Spleen (tissue), 11 donors: ENCODE results near the gene AEBP2. TPM values are rescaled to one million over a fixed set of nuclear protein-coding genes. Genes with fewer than 3 reads are reported as not detected.
"Not testable (repeated sequence)": the region's sequence is repeated elsewhere in the genome, so short reads cannot be mapped to it uniquely, and the experiment has no call there.

Experiments used
- DNase-seq: peaks from one replicate; pipeline ENCODE4 v3.0.0-alpha.2; 2020
- H3K27ac ChIP-seq, 8 donors: fragments of 200-600 bp; sonication (generic) in 7 of 8; 1 replicate in 4 of 8; 2 replicates in 4 of 8; pipeline versions ENCODE4 v1.5.0 to v1.8.0; 2016 to 2021; ENCODE audit warnings: inconsistent platforms in 4 of 8, mild to moderate bottlenecking in 4 of 8, moderate library complexity in 1 of 8
- H3K27me3 ChIP-seq, 7 donors: fragments of 200-600 bp; sonication (generic) in 6 of 7; replicated peaks in 1 of 7; 1 replicate in 4 of 7; 2 replicates in 3 of 7; pipeline versions ENCODE4 v1.5.0 to v1.8.0; 2016 to 2021; ENCODE audit warnings: inconsistent platforms in 3 of 7, mild to moderate bottlenecking in 1 of 7
- H3K36me3 ChIP-seq, 6 donors: fragments of 200-600 bp; sonication (generic) in 5 of 6; 1 replicate in 4 of 6; 2 replicates in 2 of 6; pipeline versions ENCODE4 v1.5.0 to v1.8.0; 2016 to 2021; ENCODE audit warnings: inconsistent platforms in 2 of 6
- H3K4me1 ChIP-seq, 6 donors: fragments of 200-600 bp; sonication (generic) in 5 of 6; 1 replicate in 3 of 6; 2 replicates in 3 of 6; pipeline versions ENCODE4 v1.5.0 to v1.8.0; 2016 to 2021; ENCODE audit warnings: inconsistent platforms in 3 of 6
- H3K4me3 ChIP-seq, 8 donors: fragments of 200-600 bp; sonication (generic) in 7 of 8; 1 replicate in 4 of 8; 2 replicates in 4 of 8; pipeline versions ENCODE4 v1.5.0 to v1.8.0; 2016 to 2021; ENCODE audit warnings: inconsistent platforms in 4 of 8, mild to moderate bottlenecking in 4 of 8, moderate library complexity in 2 of 8
- H3K9me3 ChIP-seq, 8 donors: fragments of 200-600 bp; sonication (generic) in 7 of 8; 1 replicate in 4 of 8; 2 replicates in 4 of 8; pipeline versions ENCODE4 v1.5.0 to v1.8.0; 2016 to 2021; ENCODE audit warnings: inconsistent platforms in 4 of 8
- CTCF ChIP-seq, 11 experiments: fragments of 200-600 bp in 7 of 11; fragments of 450-650 bp in 4 of 11; sonication (generic) in 4 of 11; IDR thresholded peaks in 8 of 11; conservative IDR thresholded peaks in 3 of 11; 1 replicate in 7 of 11; 2 replicates in 4 of 11; pipeline versions ENCODE4 v1.4.0 to v1.8.0; 2016 to 2021; ENCODE audit warnings: antibody characterized with exemption in 11 of 11, inconsistent platforms in 4 of 11, mild to moderate bottlenecking in 1 of 11
- POLR2A ChIP-seq, 3 donors: fragments of 450-650 bp; IDR thresholded peaks; one replicate each; pipeline ENCODE4 v1.5.1; 2017; ENCODE audit warnings: antibody characterized with exemption in 3 of 3, mild to moderate bottlenecking in 1 of 3
- POLR2AphosphoS5 ChIP-seq, 3 donors: sonication (generic); formaldehyde crosslinking; IDR thresholded peaks; one replicate each; pipeline ENCODE4 v1.5.1; 2017; ENCODE audit warnings: antibody characterized with exemption in 3 of 3
- WGBS, 5 donors: extraction: QIAGEN DNeasy Blood & Tissue Kit in 3 of 5; methylation state at CpG; one replicate each; pipeline versions ENCODE4 v1.1.5 to v1.1.7; 2013 to 2018; 5-methylcytosine and 5-hydroxymethylcytosine counted together
- intact Hi-C: fragments of 100-400 bp; cut with DNase I; formaldehyde crosslinking; loops from one replicate; pipeline ENCODE4 v1.15.0; 2023; ENCODE audit warnings: low total_unique reads
- polyA plus RNA-seq, 3 donors: library from polyadenylated mRNA; stranded (reverse); fragments of 200-250 nt; gene quantifications; one replicate each; pipeline ENCODE4 v1.2.1, GENCODE V29; 2013
- total RNA-seq, 7 donors: library from RNA; depleted of rRNA in 3 of 7; stranded (reverse); fragments of >200 nt in 3 of 7; fragmentation: NEBNext Ultra II Directional in 4 of 7; extraction: Animal tissue kit (Norgen Biotek cat#: 25700) in 4 of 7; gene quantifications; one replicate each; pipeline versions ENCODE4 v1.1.0 to v1.2.1, GENCODE V29; 2016 to 2021
- donor health status: healthy with polysubstance abuse.
- donor health status: DM: no; HTN: no; CAD: no; lungs with moderate emphysema.
- donor health status: DM: no; HTN: no; CAD: no.
- donor health status: Bipolar disorder and iron deficiency.
- donor health status: healthy.
- donor health status: DM: no; HTN: no; CAD: no.
- donor health status: DM: yes; HTN: yes; CAD: no.

Gene AEBP2
- total and polyA plus RNA-seq, 10 donors, result 11.4 to 53.4 (median 42.0) TPM

- TF ChIP-seq CTCF (IDR thresholded peaks at IDR 0.05 in 8 of 11, conservative IDR thresholded peaks at IDR 0.05 in 3 of 11) (no peak), POLR2AphosphoS5 (IDR thresholded peaks at IDR 0.05) (no peak), POLR2A (IDR thresholded peaks at IDR 0.05) (no peak)
- DNase-seq, result no peak
These were observed 109.5 kb downstream of the AEBP2 start for GRCh38 chr12:19548834-19549233.

GRCh38 chr12:19550626-19551025, 111.3 kb downstream of the AEBP2 start:
- 58 to 86% (median 72%) methylated on average over 4 of the region's 4 CpGs for WGBS, 5 donors
- Histone ChIP-seq H3K4me3 (no peak overlapping the region), H3K36me3 (peaks cover 0 to 17% (median 0%) of the 10 kb centered on the region in 6 donors), H3K9me3 (no peaks in the 10 kb centered on the region), H3K4me1 (peaks cover 0 to 43% (median 14%) of the 10 kb centered on the region in 6 donors), H3K27ac (no peak overlapping the region), H3K27me3 (no peaks in the 10 kb centered on the region)
- no peak for DNase-seq
- intact Hi-C loops, result no loop called here
- no peak for TF ChIP-seq POLR2AphosphoS5 (IDR thresholded peaks at IDR 0.05)
- no peak for TF ChIP-seq CTCF (IDR thresholded peaks at IDR 0.05 in 8 of 11, conservative IDR thresholded peaks at IDR 0.05 in 3 of 11)
- TF ChIP-seq POLR2A (IDR thresholded peaks at IDR 0.05), result no peak

More at GRCh38 chr12:19548834-19549233, 109.5 kb downstream of the AEBP2 start:
- H3K4me3 ChIP-seq, result no peak overlapping the region
- peaks cover 0 to 19% (median 0%) of the 10 kb centered on the region in 6 donors for H3K36me3 ChIP-seq
- H3K27ac ChIP-seq, result peak overlapping the region in 4 of 8 donors; percentile 38 to 62 (median 49)
- H3K9me3 ChIP-seq, result no peaks in the 10 kb centered on the region
- H3K4me1 ChIP-seq, result peaks cover 0 to 45% (median 14%) of the 10 kb centered on the region in 6 donors
- no peaks in the 10 kb centered on the region for H3K27me3 ChIP-seq
- 91 to 97% (median 96%) methylated on average over 4 of the region's 4 CpGs for WGBS, 5 donors
- intact Hi-C loops, result no loop called here

- H3K27me3 ChIP-seq, H3K4me3 ChIP-seq, H3K9me3 ChIP-seq, DNase-seq, intact Hi-C loops: not testable (repeated sequence)
- Histone ChIP-seq H3K36me3 (peaks cover 0 to 14% (median 0%) of the 10 kb centered on the region in 6 donors), H3K4me1 (peaks cover 0 to 24% (median 3%) of the 10 kb centered on the region in 6 donors), H3K27ac (peak overlapping the region in 1 of 8 donors; percentile 17)
- 81 to 90% (median 83%) methylated on average over 13 of the region's 13 CpGs for WGBS, 5 donors
These were observed 113.3 kb downstream of the AEBP2 start for GRCh38 chr12:19552441-19553097.

GRCh38 chr12:19553175-19553574, 113.9 kb downstream of the AEBP2 start:
- DNase-seq, result no peak
- Histone ChIP-seq H3K4me3 (no peak overlapping the region), H3K27me3 (no peaks in the 10 kb centered on the region), H3K4me1 (peaks cover 0 to 19% (median 0%) of the 10 kb centered on the region in 6 donors), H3K36me3 (peaks cover 0 to 14% (median 0%) of the 10 kb centered on the region in 6 donors), H3K9me3 (no peaks in the 10 kb centered on the region), H3K27ac (peak overlapping the region in 1 of 8 donors; percentile 17)
- TF ChIP-seq POLR2AphosphoS5 (IDR thresholded peaks at IDR 0.05), result no peak
- no peak for TF ChIP-seq CTCF (IDR thresholded peaks at IDR 0.05 in 8 of 11, conservative IDR thresholded peaks at IDR 0.05 in 3 of 11)
- TF ChIP-seq POLR2A (IDR thresholded peaks at IDR 0.05), result no peak
- WGBS, 5 donors, result 58 to 85% (median 81%) methylated on average over 2 of the region's 2 CpGs
- intact Hi-C loops, result no loop called here
